ENCODE data around the gene MYMK. TPM values are rescaled to one million over a fixed set of nuclear protein-coding genes. Genes with fewer than 3 reads are reported as not detected.

The MYMK gene
- total RNA-seq, 1 experiment from 2014 or later = 0.64 TPM

- DNase-seq (ENCODE audit: low spot score) = no peak
- in situ Hi-C loops (cut with HindIII; ENCODE audit: low sequenced_read_pairs) = no loop called here
Observed at GRCh38 chr9:133492061-133493021, 32.4 kb downstream of the MYMK start.

- in situ Hi-C loops (cut with HindIII; ENCODE audit: low sequenced_read_pairs) = no loop called here
- no peak for DNase-seq (ENCODE audit: low spot score)
Observed at GRCh38 chr9:133491656-133491925, 33.2 kb downstream of the MYMK start.

- in situ Hi-C loops (cut with HindIII; ENCODE audit: low sequenced_read_pairs) = no loop called here
- no peak for DNase-seq (ENCODE audit: low spot score)
Observed at GRCh38 chr9:133490865-133491655, 33.7 kb downstream of the MYMK start.

GRCh38 chr9:133490201-133490681, 34.5 kb downstream of the MYMK start:
- in situ Hi-C loops (cut with HindIII; ENCODE audit: low sequenced_read_pairs) = no loop called here

GRCh38 chr9:133489253-133490190, 35.2 kb downstream of the MYMK start:
- in situ Hi-C loops (cut with HindIII; ENCODE audit: low sequenced_read_pairs) = no loop called here
- DNase-seq (ENCODE audit: low spot score) = no peak

More at GRCh38 chr9:133490201-133490681, 34.5 kb downstream of the MYMK start:
- DNase-seq (ENCODE audit: low spot score) = no peak

GRCh38 chr9:133488686-133489252, 36.0 kb downstream of the MYMK start:
- in situ Hi-C loops (cut with HindIII; ENCODE audit: low sequenced_read_pairs) = no loop called here
- DNase-seq (ENCODE audit: low spot score) = no peak

DNA sequence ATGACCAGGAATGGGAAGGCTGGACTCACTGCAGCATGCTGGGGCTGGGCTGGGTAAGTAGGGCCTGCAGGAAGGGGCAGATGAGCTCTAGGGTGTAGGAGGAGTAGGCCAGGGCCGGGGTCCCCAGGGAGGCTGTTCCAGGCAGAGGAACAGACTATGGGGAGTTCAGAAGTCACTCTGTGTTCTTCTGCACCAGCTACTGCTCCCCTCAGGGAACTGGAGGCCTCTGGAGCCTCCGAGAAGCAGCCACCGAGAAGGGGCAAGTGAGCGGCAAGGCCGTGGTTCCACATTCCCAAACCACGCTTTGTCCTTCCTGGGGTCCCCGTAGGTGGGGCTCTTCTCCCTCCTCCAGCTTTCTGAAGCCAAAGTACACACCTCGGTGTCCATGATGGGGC, 37.4 kb downstream of the MYMK start:
- in situ Hi-C loops (cut with HindIII; ENCODE audit: low sequenced_read_pairs) = no loop called here
- no peak for DNase-seq (ENCODE audit: low spot score)

DNA sequence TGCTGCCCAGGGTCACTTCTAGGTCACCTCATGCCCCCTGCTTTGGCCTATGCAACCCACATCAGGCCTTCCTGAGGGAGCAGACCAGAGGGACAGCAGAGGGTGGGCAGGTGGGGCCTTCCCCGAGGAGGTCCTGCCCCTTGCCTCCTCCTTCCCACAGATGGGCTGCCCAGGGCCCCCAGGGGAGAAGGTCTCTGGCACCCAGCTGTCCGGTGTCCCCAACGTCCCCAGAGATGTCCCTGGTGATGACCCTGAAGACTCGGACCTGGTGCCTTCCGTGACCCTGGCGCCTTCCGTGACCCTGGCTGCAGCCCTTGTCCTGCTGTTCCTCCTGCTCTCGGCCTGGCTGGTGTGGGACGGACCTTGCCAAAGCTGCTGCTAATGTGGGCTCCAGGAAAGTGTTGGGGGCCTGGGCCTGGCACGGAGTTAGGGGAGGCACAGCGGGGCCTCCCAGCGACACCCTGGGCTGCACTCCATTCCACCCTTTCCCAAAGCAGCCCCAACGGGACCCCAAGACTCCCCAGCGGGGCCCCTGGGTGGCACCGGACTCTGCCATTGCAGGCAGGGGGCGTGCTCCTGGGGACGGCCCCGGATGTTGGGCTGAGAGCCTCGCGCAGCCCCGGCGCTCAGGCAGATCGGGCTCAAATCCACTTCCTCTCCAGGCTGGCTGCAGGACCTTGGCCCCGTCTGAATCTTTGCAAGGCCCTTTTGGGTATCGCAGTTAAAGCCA, 39.1 kb downstream of the MYMK start:
- in situ Hi-C loops (cut with HindIII; ENCODE audit: low sequenced_read_pairs) = no loop called here
- DNase-seq (ENCODE audit: low spot score) = no peak

DNA sequence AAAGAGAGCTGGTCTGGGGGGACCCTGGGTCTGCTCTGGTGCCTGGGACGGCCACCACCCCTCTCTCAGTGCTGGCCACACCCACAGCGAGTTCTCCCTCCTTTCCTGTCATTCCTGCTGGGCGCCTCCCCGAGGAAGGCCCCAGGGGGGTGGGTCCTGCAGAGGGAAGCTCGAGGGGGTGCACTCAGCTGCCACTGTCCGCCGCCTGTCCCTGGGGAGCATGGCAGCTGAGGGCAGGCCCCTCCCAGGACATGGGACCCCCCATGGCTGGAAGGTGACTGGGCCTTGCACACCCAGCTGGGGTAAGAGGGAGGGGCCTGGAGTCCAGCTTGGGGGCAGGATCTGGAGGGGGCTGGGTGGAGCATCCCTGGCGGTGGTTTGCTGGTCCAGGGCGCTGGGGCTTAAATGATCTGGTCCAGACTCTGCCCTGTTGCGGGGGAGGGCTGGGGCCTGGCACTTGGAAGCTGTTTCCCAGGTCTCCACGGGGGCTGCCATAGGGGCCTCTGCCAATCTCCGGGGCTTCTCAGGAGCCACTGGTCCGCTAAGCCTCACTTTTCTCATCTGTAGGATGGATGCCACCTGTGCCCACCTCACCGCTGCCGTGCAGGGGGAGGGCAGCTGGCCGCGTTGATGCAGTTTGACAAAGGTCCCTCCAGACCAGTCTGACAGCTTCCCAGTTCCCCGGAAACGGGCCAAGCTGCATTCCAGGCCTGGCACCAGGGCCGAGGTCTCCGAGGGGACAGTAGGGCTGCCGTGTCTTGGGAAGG, 39.9 kb downstream of the MYMK start:
- DNase-seq (ENCODE audit: low spot score) = no peak
- in situ Hi-C loops (cut with HindIII; ENCODE audit: low sequenced_read_pairs) = no loop called here

DNA sequence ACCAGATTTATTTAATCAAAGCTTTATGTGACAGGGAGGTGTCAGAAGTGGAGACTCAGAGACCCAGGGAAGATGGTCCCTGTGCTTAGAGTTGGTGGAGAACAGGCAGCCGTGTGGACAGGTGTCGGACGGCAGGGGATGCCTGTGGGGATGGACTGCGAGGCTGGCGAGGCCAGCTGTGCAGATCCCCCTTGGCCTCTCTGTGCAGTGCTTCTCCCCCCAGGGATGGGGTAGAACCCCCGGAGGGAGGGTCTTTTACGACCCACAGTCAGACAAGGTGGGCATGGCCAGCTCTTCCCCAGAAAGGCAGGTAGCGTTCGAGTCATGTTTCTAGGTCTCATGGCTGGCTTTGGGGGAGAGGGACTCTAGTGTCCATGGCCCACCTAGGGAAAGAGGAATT, 41.1 kb downstream of the MYMK start:
- in situ Hi-C loops (cut with HindIII; ENCODE audit: low sequenced_read_pairs) = no loop called here
- DNase-seq (ENCODE audit: low spot score) = no peak

DNA sequence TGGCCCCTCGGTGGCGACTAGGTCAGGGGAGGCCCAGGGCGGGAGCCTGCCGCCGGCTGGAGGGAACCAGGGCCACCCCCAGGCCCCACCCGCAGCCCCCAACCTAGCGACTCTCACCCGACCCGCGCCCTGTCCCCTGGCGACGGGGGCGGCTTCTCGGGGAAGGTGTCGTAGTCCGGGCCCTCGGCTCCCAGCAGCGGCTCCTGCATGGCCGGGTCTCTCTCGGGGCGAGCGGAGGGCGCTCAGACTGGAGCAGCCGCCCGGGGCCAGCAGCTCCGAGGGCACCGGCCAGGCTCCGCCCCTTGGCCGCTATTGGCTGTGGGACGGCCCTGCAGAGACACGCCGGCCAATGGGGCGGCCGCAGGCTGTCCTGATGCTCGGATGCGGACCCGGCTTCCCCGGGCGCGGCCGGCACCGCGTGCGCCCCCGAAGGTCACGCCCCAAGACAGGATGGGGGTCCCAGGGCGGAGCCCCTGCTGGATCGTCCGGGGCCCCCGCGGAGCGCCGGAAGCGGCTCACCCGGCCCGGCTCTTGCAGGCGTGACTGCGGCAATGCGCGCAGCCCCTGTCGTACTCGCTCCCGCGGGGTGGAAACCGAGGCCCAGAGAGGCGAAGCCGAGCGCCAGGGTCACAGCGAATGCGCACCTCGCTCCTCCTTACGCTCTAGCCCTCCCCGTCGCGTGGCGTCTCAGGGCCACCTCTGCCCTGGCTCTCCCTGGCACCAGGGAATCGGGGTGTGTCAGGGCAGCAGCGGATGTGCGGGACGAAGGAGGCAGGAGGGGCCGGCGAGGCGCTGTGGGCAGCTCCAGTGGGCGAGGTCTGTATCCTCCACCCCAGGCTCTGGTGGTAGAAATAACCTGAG, 45.7 kb downstream of the MYMK start, which contains the start of gene SLC2A6:
Gene SLC2A6 (minus strand): TSS at position 249 of the 861 bp plus-strand sequence. CDS start 40 bp downstream, at position 209.
- peak; percentile 93 for DNase-seq (ENCODE audit: low spot score)
- in situ Hi-C loops (cut with HindIII; ENCODE audit: low sequenced_read_pairs) = no loop called here

DNA sequence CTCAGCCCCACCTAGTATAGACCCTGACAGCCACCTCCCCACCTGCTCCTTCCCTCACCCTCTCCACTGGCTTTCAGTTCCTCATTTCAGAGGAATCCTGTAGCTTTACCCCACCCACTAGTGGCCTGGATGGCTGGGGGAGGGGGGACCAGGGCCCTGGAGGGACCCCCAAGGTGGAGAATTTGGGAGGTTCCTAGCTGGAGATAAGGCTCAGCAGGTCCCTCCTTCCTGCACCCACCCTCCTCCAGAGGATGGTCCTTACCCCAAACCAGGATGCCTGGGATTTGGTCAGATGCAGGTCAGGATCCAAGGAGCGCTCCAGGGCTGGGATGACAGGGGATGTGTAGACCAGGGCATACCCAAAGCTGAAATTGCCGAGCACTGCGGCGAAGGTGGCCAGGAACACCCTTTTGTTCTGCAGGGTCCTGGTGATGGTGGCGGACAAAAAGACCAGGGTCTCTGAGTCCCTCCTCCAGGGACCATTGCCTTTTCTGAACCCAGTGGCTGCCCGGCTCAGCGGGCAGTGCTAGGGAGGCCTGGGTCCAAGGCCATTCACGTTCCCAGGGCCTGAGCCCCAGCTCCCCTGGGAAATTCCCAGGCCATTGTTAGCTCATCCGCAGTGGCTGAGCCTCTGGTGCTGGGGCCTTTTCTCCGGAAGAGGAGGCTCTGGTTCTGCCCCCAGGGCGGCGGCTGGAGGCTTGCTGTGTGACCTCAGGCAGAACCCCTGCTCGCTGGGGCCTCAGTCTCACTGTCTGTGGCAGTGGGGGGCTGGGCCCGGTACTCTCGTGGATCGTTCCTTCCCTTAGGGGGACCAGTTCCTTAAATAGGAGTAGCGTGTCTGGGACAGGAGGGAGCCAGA, 46.5 kb downstream of the MYMK start:
- no peak for DNase-seq (ENCODE audit: low spot score)
- in situ Hi-C loops (cut with HindIII; ENCODE audit: low sequenced_read_pairs) = no loop called here

GRCh38 chr9:133477461-133477860, 47.3 kb downstream of the MYMK start:
- in situ Hi-C loops (cut with HindIII; ENCODE audit: low sequenced_read_pairs) = no loop called here
- DNase-seq (ENCODE audit: low spot score) = no peak

DNA sequence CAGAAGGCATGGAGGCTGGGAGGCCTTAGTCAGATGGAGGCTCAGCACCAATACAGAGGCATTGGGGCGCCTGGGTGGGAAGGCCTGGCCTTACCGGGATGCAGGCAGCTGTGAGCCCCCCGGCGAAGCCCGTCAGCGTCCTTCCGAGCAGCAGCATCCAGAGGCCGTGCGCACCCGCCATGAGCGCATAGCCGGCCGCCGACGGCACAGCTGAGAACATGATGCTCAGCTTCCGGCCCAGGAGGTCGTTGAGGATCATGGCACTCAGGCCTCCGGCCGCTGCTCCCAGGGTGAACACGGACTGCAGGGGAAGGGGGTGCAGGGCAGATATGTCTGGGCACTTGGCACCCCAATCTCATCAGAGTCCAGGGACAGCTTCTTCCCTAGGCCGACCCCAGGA, 47.8 kb downstream of the MYMK start:
- DNase-seq (ENCODE audit: low spot score) = no peak
- in situ Hi-C loops (cut with HindIII; ENCODE audit: low sequenced_read_pairs) = no loop called here

DNA sequence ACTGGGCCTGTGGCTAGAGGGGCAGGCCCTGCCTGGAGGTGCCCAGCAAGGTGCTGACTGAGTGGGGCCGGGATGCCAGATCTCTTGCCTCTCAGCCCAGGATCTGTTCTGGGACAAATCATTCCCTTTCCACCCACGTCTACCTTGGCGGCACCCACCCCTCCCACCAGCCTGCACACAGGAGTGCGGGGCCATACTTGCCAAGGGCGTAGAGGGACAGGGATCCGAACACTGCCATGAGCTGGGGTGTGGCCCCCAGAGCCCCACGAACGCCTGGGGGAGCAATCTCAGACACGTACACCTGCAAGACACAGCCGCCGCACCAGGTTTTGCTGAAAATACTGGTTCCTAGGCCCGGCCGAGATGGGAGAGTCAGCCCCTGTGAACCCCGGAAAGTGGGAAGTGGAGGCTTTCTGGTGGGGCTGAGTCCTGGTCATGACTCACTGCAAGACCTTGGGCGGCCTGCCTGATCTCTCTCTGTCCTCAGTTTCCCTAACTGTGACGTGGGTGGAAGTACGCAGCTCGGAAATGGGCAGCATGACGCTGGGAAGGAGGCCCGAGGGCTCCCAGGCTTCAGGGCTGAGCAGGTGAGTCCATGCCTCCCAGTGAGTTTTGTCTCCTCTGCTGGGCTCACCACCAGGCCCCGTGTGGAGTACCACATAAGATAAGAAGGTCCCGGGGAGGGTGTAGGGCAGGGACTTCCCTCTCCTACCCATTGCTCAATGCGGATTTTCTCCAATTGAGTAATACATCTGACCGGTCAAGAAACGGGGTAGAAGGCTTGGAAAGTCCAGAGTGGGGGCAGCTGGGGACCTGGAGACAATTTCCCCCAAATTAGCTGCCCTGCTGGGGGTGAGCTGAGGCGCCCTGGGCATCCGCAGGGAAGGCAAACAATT, 48.5 kb downstream of the MYMK start:
- in situ Hi-C loops (cut with HindIII; ENCODE audit: low sequenced_read_pairs) = no loop called here
- DNase-seq (ENCODE audit: low spot score) = no peak

All from G401 (cell line).